Stimulated activated CD4-positive, alpha-beta T cell treated with anti-CD3 and anti-CD28 coated beads, TNF-alpha, amount 100 ng/mL, for 48 hours (primary cell): ENCODE data around the gene UPF2.
A peak's percentile ranks its signal among the peaks of the same experiment; 100 is the strongest.
"Not testable (repeated sequence)": the region's sequence is repeated elsewhere in the genome, so short reads cannot be mapped to it uniquely, and the experiment has no call there.

Experiments
- DNase-seq, 3 donors: peaks; one replicate each; pipeline ENCODE4 v3.0.0-alpha.2; 2020; ENCODE audit warnings: low read depth in 3 of 3

UPF2 gene

DNA sequence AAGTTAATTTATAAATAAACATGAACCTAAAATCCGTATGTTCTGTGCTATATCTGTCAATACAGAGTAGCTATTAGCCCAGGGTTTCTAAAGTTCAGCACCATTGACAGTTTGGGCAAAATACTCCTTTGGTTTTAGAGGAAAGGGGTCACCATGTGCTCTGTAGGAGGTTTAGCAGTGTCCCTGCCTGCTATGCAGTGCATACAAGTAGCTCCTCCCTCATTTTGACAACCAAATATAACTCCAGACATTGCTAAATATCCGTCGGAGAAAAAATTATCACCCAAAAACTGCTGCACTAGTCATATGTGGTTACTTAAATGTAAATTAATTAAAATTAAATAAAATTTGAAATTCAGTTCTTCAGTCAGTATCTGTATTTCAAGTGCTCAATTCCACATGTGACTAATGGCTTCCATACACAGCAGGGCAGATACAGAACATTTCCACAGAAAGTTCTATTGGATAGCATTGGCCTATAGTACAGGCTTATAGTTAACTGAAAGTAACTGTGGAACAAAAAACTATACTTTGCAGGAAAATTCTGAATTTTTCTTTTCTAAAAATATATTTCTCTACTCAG lies 6.4 kb downstream of the UPF2 start:
- no peak for DNase-seq

DNA sequence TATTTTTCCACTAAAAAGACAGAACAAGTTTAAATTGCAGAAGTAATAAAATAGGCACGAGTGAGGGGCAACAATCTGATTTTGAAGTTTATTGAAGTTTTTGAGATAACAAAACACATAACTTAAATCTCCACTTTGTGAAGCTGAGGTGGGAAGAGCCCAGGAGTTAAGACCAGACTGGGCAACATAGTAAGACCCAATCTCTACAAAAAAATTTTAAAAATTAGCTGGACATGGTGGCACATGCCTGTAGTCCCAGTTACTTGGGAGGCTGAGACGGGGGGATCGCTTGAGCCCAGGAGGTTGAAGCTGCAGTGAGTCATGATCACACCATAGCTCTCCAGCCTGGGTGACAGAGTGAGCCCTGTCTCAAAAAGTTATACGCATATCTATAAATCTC lies 11.2 kb downstream of the UPF2 start:
- DNase-seq: no peak

DNA sequence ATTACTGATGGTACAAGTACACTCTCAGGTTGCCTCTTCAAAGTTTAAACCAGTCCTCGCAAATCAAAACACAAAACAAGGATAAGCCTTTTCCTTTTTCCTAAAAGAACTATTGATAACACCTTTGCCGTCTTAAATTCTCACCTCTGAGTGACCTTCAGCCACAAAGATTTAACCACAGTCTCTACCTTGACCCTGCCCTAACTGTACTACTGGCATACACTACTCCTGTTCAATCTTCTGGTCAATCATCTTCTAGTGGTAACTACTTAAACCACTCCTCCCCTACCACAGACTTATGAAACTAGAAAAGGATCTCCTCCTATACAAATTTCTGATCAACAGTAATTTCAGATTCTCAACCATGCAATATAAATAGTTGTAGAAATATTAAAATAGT lies 15.1 kb downstream of the UPF2 start:
- DNase-seq: no peak

DNA sequence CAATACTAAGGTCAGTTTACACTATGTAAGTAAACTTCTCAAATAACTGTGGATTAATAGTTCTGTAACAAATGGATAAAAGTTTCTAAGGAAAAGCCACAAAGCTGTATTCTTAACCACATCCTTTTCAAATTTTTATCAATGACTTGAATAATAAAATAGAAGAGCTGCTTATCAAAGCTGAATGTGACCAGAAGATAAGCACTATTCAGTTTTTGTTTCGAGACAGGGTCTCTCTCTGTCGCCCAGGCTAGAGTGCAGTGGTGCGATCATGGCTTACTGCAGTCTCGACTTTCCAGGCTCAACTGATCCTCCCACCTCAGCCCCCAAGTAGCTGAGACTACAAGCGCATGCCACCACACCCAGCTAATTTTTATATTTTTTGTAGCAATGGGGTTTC lies 17.0 kb downstream of the UPF2 start:
- no peak for DNase-seq

DNA sequence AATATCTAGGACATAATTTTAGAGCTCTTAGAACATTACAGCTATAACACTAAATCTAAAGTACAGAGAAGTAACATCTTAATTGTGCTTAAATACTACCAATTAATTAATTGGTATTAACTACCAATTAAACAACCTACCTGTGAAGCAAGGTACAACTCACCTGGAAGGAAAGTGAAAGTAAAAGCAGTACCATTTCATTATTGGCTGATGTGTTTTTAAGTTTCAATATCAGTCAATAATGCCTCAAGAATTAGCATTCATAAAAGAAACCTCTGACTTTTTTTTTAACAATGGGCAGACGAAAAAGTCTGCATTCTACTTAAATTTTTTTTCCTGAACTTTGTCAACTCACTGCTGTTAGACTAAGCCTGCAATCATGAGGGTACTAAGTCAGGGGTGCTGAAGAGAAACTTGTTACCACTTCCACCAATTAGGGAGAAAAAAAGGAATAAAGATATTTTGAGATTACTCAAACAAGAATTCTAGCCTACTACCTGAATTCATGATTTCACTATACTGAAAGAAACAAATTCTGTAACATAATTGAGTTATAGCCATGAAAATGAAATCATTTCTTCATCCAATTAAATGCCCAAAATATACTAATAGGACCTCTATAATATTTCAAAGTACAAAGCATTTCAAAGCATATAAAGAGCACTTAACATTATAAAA lies 19.9 kb downstream of the UPF2 start:
- DNase-seq: no peak

DNA sequence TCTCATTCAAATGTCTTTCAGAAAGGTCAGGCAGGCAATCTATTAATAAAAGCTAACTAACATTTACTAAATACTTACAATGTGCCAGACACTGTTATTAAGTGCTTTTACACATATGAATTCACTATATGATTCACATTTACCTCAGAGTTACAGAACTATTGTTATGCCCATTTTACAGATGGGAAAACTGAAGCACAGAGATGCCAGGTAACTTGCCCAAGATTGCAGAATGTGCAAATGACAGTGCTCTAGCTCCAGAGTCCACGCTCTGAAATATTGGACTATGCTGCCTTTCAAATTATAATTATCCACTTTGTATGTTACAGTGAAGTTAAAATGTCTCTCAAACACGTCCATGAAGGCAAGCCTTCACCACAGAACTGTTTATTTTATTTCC lies 22.0 kb downstream of the UPF2 start:
- no peak for DNase-seq

DNA sequence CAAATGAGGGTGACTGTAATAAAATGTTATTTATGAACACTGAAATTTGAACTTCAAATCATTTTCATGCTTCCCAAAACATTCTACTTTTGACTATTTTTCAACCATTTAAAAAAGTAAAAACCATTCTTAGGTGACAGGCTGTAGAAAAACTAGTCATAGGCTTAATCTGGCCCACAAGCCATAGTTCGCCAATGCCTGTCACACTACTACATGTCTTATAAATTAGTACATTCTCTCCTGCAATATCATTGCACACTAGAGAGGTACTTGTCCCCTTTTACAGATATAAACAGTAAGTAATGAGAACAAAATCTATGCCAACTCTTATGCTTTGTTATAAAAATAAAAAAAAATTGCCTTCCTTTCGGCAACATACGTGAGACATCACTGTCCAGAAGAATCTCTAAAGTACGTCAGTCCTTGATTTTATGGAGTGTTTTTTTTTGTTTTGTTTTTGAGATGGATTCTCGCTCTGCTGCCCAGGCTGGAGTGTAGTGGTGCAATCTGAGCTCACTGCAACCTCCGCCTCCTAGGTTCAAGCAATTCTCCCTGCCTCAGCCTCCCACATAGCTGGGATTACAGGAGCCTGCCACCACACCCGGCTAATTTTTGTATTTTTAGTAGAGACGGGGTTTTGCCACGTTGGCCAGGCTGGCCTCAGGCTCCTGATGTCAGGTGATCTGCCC lies 23.2 kb downstream of the UPF2 start:
- no peak for DNase-seq

DNA sequence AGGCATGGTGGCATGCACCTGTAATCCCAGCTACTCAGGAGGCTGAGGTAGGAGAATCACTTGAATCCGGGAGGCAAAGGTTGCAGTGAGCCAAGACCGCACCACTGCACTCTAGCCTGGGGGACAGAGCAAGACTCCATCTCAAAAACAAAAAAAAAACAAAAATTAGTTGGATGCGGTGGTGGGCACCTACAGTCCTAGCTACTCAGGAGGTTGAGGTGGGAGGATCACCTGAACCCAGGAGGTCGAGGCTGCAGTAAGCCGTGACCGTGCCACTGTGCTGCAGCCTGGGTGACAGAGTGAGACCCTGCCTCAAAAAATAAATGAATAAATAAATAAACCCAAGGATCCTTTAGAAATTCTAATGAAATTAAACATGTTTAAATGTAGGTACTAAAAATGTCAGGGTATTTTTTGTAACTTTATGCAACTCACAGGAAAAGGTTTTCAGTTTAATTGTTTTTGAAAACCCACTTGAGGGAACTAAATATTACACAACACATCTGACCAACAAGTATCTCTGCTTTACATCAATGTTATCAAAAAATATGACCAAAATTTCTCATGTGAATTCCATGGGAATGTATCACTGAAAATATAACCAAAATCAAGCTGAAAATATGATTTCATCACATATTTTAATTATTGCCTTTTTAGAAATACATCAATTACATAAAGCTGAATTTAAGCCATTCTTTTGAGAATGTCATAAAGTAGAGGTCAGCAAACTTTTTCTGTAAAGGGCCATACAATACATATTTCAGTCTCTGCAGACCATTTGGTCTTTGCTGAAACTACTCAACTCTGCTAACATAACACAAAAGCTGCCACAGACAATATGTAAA lies 23.9 kb downstream of the UPF2 start:
- no peak for DNase-seq

DNA sequence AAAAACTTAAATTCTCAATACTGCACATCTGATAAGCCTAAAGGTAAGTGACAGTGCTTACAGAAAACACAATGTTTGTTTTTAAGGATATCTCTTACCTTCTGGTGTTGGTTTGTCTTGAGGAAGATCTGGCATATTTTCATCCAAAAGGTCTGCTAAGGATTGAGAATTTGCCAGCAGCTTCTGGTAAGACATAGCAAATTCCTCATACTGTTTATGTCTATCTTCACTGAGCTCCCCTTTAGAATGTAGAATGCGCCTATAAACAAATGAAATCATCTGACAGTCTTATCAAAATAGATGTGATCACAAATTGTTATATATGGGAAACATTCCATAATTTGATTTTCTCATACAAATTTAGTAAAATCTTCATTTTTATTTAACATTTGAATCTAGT lies 28.7 kb downstream of the UPF2 start:
- DNase-seq: no peak

DNA sequence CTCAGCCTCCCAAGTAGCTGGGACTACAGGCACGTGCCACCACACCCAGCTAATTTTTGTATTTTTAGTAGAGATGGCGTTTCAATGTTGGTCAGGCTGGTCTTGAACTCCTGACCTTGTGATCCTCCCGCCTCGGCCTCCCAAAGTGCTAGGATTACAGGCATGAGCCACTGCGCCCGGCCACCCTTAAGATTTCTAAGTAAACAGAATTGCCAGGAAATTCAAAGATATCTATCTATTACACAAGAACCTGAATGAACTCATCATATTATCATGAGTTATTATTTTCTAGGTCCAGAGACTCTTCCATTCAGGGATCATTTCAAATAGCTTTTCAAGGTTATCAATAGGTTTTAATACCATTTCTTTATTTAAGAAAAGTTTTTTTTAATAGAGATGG lies 29.2 kb downstream of the UPF2 start:
- DNase-seq: not testable (repeated sequence)

DNA sequence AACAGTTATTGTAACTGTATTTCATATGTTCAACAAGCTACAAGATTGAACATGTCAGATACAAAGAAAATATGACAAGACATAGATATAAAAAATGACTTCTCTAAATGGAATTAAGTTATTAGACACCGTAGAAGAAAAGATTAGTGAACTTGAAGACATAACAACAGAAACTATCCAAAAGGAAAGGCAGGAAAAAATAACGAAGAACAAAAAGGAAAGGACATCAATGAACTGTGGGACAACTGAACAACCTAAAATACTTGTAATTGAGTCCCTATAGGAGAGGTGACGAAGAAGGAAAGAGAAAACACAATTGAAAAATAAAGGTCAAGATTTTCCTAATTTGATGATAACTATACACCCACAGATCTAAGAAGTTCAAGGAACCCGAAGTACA lies 32.3 kb downstream of the UPF2 start:
- DNase-seq: no peak

DNA sequence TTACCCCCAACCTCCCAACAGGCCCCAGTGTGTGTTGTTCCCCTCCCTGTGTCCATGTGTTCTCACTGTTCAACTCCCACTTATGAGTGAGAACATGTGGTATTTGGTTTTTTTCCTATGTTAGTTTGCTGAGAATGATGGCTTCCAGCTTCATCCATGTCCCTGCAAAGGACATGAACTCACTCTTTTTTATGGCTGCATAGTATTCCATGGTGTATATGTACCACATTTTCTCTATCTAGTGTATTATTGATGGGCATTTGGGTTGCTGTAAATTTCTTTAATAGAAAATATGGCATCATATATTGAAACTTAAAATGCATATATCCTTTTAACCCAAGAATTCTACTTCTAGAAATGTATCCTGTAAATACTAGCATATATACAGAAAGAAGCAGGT lies 33.8 kb downstream of the UPF2 start:
- not testable (repeated sequence) for DNase-seq

DNA sequence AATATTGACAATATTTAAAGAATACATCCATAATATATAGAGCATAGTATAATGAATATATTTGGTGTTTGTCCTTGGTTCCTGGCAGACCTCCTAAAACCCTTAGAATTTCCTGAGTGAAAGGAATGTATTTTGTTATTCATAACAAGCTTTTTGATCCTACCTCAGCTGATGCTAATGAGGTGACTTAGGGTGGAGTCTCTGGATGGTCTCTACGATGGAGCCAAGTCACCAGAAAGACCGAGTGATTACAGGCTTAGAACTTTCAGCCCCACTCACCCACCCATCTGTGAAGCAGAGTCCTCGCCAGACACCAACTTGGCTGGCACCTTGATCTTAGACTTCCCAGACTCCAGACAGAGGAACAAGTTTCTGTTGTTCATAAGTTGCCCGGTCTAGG lies 35.9 kb downstream of the UPF2 start:
- DNase-seq: no peak

DNA sequence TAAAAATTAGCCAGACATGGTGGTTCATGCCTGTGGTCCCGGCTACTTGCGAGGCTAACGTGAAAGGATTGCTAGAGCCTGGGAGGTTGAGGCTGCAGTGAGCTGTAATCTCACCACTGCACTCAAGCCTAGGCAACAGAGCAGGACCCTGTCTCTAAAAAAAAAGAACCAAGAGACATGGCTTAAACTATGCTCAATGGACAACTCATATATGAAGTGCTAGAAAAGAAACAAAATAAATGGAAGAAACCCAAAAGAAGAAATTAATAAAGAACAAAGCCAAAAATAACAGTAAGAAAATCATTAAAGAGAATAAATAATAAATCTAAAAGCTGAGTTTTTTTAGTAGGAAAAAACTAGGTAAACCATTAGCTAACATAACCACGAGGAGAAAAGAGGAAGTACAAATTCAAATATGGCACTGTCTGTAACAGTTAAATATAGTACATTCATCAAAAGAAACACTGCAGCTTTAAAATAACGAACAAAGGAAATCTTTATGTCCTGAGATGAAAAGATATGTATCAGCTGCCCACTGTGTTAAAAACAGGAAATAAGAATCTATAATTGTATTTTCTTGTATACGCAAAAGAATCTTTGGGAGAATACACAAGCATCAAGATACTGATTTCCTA lies 48.7 kb downstream of the UPF2 start:
- DNase-seq: no peak

DNA sequence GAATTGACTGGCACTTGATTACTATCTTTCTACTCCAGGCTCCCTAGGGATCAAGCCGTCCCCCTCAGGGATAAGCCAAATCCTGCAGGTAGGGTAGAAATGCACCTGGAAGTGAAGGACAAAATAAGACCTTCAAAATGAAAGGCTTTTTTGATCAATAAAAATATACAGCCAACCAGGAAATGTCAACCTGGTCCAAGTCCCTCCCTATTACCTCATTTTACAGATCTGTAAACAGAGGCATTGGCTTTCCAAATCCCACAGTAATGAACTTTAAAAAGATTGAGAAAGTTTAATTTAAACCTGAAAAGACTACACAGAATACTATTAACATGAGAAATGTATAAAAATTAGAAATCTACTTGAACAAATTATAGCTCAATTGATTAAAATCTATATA lies 53.7 kb downstream of the UPF2 start:
- DNase-seq: no peak

DNA sequence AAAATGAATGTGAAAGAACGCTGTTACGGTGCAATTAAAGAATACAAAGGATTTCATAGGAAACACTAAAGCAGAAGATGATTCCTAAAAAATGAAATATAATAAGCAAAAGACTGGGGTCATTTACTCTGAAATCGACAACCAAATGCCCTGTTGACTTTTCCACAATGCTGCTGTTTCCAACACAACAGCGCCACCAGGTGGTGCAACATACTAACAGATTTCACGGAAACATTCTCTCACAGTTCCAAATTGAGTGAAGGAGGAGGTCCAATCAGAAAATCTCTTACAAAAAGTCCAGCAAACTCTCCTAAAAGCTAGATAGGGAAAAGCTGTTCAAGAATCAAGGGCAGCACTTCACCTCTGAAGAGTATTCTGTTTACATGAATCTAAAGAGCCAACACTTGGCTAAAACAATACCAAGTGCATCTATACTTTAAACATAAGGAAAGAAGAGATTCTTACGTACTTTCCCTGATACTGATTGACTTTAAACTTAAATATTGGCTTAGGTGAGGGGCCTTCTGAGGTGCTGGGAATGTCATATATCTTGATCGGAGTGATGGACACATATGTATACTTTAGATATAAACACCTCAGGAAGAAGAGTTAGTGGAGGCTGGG lies 55.9 kb downstream of the UPF2 start:
- DNase-seq: peak; percentile 39 to 64 (median 51)

DNA sequence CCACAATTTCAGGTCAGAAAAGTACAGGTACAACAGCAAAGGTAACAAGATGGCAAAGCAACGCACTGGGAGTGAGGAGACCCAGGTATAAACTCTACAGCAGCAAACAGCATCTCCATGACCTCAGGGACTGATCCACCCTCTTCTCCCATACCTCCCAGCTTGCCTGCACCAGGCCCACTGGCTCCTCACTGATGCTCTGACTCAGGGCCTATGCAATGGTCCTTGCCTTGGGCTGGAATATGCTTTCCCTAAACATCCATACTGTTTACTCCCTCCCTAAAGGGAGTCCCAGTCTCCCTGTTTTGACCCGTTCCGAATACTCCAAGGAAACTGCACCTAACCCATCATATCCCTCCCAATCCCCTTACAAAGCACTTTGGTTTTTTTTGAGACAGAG lies 60.4 kb downstream of the UPF2 start:
- DNase-seq: no peak

DNA sequence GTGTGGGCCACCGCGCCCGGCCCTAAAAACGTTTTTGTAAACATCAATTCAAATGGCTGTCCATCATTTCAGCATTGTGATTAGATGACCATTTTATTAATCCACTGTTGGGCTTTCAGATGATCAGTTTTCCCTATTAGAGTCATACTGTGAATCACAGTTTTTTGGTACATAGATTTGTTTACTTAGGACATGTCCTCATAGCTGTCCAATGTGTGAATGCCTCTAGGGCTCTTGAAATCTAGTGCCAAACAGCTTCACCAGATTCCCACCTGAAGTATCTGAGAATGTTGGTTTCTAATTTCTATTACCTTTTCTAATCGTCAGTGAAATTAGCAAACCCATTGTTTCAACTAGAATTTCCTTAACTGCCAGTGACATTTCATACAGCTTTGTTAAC lies 66.8 kb downstream of the UPF2 start:
- no peak for DNase-seq

DNA sequence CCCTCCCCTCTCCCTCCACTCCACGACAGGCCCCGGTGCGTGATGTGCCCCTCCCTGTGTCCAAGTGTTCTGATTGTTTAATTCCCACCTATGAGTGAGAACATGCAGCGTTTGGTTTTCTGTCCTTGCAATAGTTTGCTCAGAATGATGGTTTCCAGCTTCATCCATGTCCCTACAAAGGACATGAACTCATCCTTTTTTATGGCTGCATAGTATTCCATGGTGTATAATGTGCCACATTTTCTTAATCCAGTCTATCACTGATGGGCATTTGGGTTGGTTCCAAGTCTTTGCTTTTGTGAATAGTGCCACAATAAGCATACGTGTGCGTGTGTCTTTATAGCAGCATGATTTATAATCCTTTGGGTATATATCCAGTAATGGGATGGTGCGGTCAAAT lies 70.1 kb downstream of the UPF2 start:
- DNase-seq: not testable (repeated sequence)

DNA sequence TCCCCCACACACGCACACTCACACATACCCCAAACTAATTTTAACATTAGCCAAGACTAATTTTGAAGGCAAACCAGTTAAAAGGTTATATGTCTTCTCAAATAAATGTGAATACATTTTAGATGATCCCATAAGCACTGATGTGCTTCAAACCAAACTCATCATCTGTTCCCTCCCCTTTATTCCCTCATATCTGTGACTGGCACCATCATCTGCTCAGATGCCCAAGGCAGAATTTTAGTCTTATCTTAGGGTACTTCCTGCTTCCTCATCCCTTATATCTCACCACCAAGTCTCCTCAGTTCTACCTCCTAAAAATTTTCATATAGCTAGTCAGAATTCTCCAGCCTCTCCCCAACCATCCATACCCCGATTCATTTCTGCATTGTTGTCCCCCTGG lies 80.4 kb downstream of the UPF2 start:
- DNase-seq: no peak

DNA sequence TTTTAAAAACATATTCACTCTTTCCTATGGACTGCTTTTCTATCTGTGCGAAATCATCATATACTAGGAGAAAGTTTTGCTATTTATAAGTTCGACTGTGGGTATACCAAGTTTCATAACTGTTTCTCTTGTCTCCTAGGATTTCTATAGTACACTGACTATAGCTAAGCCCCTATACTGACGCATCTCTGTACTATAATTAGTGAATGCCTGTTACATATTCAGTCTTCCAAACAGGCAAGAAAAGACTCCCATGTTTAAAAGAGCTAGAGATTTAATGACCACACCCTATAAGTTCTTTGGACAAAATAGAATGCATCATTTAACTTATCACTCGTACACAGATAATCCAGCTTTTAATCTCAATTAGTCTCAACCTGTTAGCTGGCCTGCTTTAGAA lies 80.8 kb downstream of the UPF2 start:
- DNase-seq: no peak

DNA sequence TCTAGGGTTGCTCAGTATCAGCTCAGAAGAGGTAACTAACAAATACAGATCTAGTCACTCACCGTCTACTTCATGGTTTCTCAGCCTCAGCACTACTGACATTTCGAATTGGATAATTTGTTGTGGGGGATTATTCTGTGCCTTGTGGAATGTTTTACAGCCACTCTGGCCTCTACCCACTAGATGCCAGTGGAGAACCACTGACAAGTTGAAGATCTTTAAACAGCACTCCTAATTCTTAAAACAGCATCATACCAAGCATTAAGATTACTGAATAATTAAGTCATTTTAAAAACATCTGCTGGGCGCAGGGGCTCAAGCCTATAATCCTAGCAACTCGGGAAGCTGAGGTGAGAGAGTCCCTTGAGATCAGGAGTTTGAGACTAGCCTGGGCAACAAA lies 82.6 kb downstream of the UPF2 start:
- DNase-seq: no peak
